ENCODE data around the gene FIG4. TPM values are rescaled to one million over a fixed set of nuclear protein-coding genes. Genes with fewer than 3 reads are reported as not detected.

Gene FIG4
- polyA plus RNA-seq, 2 of the 4 experiments (the other 2 are of a cell fraction): 6.2 to 11.2 TPM

DNA sequence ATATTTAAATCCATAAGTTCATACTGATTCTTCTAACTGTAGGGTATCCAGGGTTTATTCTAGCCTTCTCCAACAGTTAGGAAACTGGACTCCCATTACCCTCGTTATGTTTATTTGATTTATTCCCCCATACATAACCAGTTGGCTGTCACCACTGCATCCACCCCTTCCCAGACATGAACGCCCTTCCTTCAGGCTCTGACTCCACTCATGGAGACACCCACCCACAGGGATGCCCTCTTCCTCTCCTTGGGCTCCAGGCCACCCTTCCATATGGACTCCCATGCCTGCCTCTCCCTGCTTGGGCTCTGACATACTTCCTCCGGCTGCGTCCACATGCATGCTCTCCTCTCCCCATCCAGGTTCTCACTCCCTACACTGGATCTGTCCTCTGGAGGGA is 124.0 kb downstream of the FIG4 start:
- no peak for ATAC-seq
- CTCF ChIA-PET: no interaction called here
- no peaks in the 10 kb centered on the region for H3K9me3 ChIP-seq
- WGBS (ENCODE audit: missing lambda C conversion rate): 77% methylated on average over 4 of the region's 4 CpGs
- H3K4me1 ChIP-seq: no peaks in the 10 kb centered on the region
- TF ChIP-seq HDAC2 (IDR thresholded peaks at IDR 0.05) (no peak), POLR2A (IDR thresholded peaks at IDR 0.05; ENCODE audit: low read length) (no peak), HES2 (IDR thresholded peaks at IDR 0.05) (no peak), CHD2 (IDR thresholded peaks at IDR 0.05; ENCODE audit: low read length, partially characterized antibody) (no peak), HEYL (CRISPR knock-in tag; IDR thresholded peaks at IDR 0.05) (no peak), GATA3 (IDR thresholded peaks at IDR 0.05; ENCODE audit: borderline replicate concordance) (no peak), RNF2 (IDR thresholded peaks at IDR 0.05; ENCODE audit: borderline replicate concordance, low read depth) (no peak), KDM5A (IDR thresholded peaks at IDR 0.05) (no peak)
- DNase-seq (ENCODE audit: low read depth in 1 of 2, low spot score in 1 of 2): no peak
- H3K4me2 ChIP-seq: no peak overlapping the region
- FAIRE-seq: no peak
- H3K4me3 ChIP-seq: no peak overlapping the region
- POLR2A ChIA-PET: no interaction called here
- H3K27ac ChIP-seq: no peak overlapping the region

GRCh38 chr6:109816452-109817374 is 125.6 kb downstream of the FIG4 start:
- no peaks in the 10 kb centered on the region for H3K4me1 ChIP-seq
- no peak overlapping the region for H3K4me2 ChIP-seq
- TF ChIP-seq, protein P1, sequence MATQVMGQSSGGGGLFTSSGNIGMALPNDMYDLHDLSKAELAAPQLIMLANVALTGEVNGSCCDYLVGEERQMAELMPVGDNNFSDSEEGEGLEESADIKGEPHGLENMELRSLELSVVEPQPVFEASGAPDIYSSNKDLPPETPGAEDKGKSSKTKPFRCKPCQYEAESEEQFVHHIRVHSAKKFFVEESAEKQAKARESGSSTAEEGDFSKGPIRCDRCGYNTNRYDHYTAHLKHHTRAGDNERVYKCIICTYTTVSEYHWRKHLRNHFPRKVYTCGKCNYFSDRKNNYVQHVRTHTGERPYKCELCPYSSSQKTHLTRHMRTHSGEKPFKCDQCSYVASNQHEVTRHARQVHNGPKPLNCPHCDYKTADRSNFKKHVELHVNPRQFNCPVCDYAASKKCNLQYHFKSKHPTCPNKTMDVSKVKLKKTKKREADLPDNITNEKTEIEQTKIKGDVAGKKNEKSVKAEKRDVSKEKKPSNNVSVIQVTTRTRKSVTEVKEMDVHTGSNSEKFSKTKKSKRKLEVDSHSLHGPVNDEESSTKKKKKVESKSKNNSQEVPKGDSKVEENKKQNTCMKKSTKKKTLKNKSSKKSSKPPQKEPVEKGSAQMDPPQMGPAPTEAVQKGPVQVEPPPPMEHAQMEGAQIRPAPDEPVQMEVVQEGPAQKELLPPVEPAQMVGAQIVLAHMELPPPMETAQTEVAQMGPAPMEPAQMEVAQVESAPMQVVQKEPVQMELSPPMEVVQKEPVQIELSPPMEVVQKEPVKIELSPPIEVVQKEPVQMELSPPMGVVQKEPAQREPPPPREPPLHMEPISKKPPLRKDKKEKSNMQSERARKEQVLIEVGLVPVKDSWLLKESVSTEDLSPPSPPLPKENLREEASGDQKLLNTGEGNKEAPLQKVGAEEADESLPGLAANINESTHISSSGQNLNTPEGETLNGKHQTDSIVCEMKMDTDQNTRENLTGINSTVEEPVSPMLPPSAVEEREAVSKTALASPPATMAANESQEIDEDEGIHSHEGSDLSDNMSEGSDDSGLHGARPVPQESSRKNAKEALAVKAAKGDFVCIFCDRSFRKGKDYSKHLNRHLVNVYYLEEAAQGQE (IDR thresholded peaks at IDR 0.05): no peak
- TF ChIP-seq HMGXB4 (CRISPR knock-in tag; IDR thresholded peaks at IDR 0.05; ENCODE audit: borderline replicate concordance) (no peak), HOXA7 (CRISPR knock-in tag; IDR thresholded peaks at IDR 0.05) (no peak), CBX2 (IDR thresholded peaks at IDR 0.05; ENCODE audit: borderline replicate concordance, low read depth) (no peak), HOXB13 (CRISPR knock-in tag; IDR thresholded peaks at IDR 0.05; ENCODE audit: low read depth) (no peak), MAZ (IDR thresholded peaks at IDR 0.05; ENCODE audit: borderline replicate concordance, low read depth, low read length) (no peak), SREBF2 (IDR thresholded peaks at IDR 0.05) (no peak), PHF8 (IDR thresholded peaks at IDR 0.05; ENCODE audit: borderline replicate concordance, low read depth) (no peak), ZFP36 (IDR thresholded peaks at IDR 0.05; ENCODE audit: borderline replicate concordance, partially characterized antibody) (no peak), MAX (IDR thresholded peaks at IDR 0.05) (no peak), BHLHE40 (IDR thresholded peaks at IDR 0.05; ENCODE audit: low read depth, low read length) (no peak), RAD21 (conservative IDR thresholded peaks at IDR 0.05 in 1 of 2, IDR thresholded peaks at IDR 0.05 in 1 of 2) (no peak), ZC3H11A (IDR thresholded peaks at IDR 0.05) (no peak), TFCP2L1 (CRISPR knock-in tag; IDR thresholded peaks at IDR 0.05) (no peak)
- no peaks in the 10 kb centered on the region for H3K9me3 ChIP-seq
- WGBS (ENCODE audit: missing lambda C conversion rate): 75% methylated on average over 14 of the region's 14 CpGs
- no peak overlapping the region for H3K27ac ChIP-seq
- CTCF ChIA-PET: interaction anchor here (1.1 kb wide), 1 partner anchor 223 kb away, joined by 3 read pairs; no protein-coding TSS in a partner anchor
- POLR2A ChIA-PET: no interaction called here
- ATAC-seq (no peak), FAIRE-seq (no peak), DNase-seq (ENCODE audit: low read depth in 1 of 2, low spot score in 1 of 2) (no peak)
- H3K4me3 ChIP-seq: no peak overlapping the region

All from A549 (cell line).